Keratinocyte (primary cell): ENCODE data around the gene SLC6A8.

ENCODE experiments used
- EZH2 ChIP-seq: IDR thresholded peaks from one replicate; pipeline ENCODE4 v1.6.1; 2012; ENCODE audit warnings: inconsistent platforms, mild to moderate bottlenecking, low read length, moderate library complexity
- TF ChIP-seq, protein P1 (sequence below), 3 experiments: IDR thresholded peaks in 1 of 3; conservative IDR thresholded peaks in 1 of 3; optimal IDR thresholded peaks in 1 of 3; 2 replicates in 2 of 3; 3 replicates in 1 of 3; pipeline versions ENCODE3 to v1.5.1; 2011; ENCODE audit warnings: low read length in 3 of 3, mild to moderate bottlenecking in 3 of 3, moderate library complexity in 2 of 3, control low read depth in 1 of 3, inconsistent platforms in 1 of 3; ENCODE audit not compliant: insufficient read depth in 2 of 3; ENCODE audit errors: extremely low read depth in 1 of 3

DNA sequence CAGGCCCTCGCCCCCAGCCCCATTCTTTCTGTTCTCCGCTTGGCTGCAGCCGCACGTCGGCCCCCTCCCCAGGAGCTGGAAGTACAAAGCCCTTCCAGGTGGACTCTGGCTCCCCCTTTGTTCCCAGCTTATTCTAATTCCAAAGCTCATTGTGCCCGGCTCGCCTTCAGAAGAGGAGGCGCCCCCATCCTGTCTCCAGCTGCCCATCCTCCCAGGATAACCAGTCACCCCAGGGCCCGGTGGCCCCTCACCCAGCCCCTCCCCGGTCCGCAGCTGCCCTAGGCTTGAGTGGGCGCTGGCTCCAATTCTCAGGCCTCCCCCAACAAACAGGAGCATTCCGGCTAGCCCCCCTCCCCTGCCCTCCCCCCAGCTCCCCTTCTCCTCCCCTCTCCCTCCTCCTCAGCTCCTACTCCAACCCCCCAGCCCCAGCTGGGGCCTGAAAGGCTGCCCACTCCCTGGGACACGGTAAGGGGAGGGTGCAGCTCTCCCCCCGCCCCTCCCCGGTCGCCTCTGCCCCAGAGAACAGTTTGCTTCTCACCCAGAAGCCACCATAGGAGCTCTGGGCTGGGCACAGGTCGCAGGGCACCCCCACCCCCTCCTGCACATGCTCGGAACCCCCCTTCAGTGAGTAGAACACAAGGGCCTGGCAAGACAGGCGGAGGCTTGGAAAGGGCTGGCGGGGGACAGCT is 3.1 kb upstream of the SLC6A8 start:
- TF ChIP-seq, protein P1, sequence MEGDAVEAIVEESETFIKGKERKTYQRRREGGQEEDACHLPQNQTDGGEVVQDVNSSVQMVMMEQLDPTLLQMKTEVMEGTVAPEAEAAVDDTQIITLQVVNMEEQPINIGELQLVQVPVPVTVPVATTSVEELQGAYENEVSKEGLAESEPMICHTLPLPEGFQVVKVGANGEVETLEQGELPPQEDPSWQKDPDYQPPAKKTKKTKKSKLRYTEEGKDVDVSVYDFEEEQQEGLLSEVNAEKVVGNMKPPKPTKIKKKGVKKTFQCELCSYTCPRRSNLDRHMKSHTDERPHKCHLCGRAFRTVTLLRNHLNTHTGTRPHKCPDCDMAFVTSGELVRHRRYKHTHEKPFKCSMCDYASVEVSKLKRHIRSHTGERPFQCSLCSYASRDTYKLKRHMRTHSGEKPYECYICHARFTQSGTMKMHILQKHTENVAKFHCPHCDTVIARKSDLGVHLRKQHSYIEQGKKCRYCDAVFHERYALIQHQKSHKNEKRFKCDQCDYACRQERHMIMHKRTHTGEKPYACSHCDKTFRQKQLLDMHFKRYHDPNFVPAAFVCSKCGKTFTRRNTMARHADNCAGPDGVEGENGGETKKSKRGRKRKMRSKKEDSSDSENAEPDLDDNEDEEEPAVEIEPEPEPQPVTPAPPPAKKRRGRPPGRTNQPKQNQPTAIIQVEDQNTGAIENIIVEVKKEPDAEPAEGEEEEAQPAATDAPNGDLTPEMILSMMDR (optimal IDR thresholded peaks at IDR 0.05 in 1 of 3, IDR thresholded peaks at IDR 0.05 in 1 of 3, conservative IDR thresholded peaks at IDR 0.05 in 1 of 3; ENCODE audit: extremely low read depth in 1 of 3, insufficient read depth in 2 of 3, low read length in 3 of 3): no peak
- TF ChIP-seq EZH2: no peak
